Measurements from ENCODE around the gene CEP112. TPM values are rescaled to one million over a fixed set of nuclear protein-coding genes. Genes with fewer than 3 reads are reported as not detected.

The CEP112 gene
- total and polyA plus RNA-seq, 4 donors = 5.9 to 32.9 (median 18.8) TPM

GRCh38 chr17:66091445-66092080, 100.4 kb downstream of the CEP112 start:
- H3K9me3 ChIP-seq (ENCODE audit: control insufficient read depth in 4 of 4, insufficient read depth in 3 of 4, low read length in 3 of 4) = peaks cover 0 to 3% (median 0%) of the 10 kb centered on the region in 4 donors
- TF ChIP-seq CTCF (IDR thresholded peaks at IDR 0.05; ENCODE audit: control extremely low read depth, extremely low read depth) = no peak
- H3K27me3 ChIP-seq (ENCODE audit: control insufficient read depth in 3 of 3, insufficient read depth in 3 of 3, low read length in 2 of 3) = no peaks in the 10 kb centered on the region
- no peak overlapping the region for H3K27ac ChIP-seq (ENCODE audit: low read depth in 1 of 2, low read length in 1 of 2)
- no peaks in the 10 kb centered on the region for H3K4me1 ChIP-seq (ENCODE audit: control insufficient read depth in 5 of 5, insufficient read depth in 5 of 5, low read length in 5 of 5)
- H3K36me3 ChIP-seq (ENCODE audit: control insufficient read depth in 4 of 4, insufficient read depth in 4 of 4, low read length in 4 of 4) = peaks cover 0 to 9% (median 5%) of the 10 kb centered on the region in 4 donors
- no peak overlapping the region for H3K9ac ChIP-seq (ENCODE audit: insufficient read depth in 1 of 2, low read length in 2 of 2)
- no peak overlapping the region for H3K4me3 ChIP-seq
- ATAC-seq (ENCODE audit: insufficient read depth, low FRiP score) (no peak), DNase-seq (no peak)
- 85% methylated on average over 3 of the region's 3 CpGs for WGBS, 2 donors

- Histone ChIP-seq H3K4me1 (ENCODE audit: control insufficient read depth in 5 of 5, insufficient read depth in 5 of 5, low read length in 5 of 5) (no peaks in the 10 kb centered on the region), H3K27me3 (ENCODE audit: control insufficient read depth in 3 of 3, insufficient read depth in 3 of 3, low read length in 2 of 3) (no peaks in the 10 kb centered on the region), H3K36me3 (ENCODE audit: control insufficient read depth in 4 of 4, insufficient read depth in 4 of 4, low read length in 4 of 4) (peaks cover 0 to 2% (median 0%) of the 10 kb centered on the region in 4 donors), H3K9me3 (ENCODE audit: control insufficient read depth in 4 of 4, insufficient read depth in 3 of 4, low read length in 3 of 4) (peaks cover 0 to 3% (median 0%) of the 10 kb centered on the region in 4 donors), H3K4me3 (no peak overlapping the region), H3K9ac (ENCODE audit: insufficient read depth in 1 of 2, low read length in 2 of 2) (no peak overlapping the region), H3K27ac (ENCODE audit: low read depth in 1 of 2, low read length in 1 of 2) (no peak overlapping the region)
- ATAC-seq (ENCODE audit: insufficient read depth, low FRiP score) = no peak
- no peak for DNase-seq
- no peak for TF ChIP-seq CTCF (IDR thresholded peaks at IDR 0.05; ENCODE audit: control extremely low read depth, extremely low read depth)
- 98 to 100% methylated on average over 1 of the region's 1 CpG for WGBS, 2 donors
These were observed 102.2 kb downstream of the CEP112 start for GRCh38 chr17:66089764-66090163.

- peaks cover 0 to 2% (median 0%) of the 10 kb centered on the region in 4 donors for H3K36me3 ChIP-seq (ENCODE audit: control insufficient read depth in 4 of 4, insufficient read depth in 4 of 4, low read length in 4 of 4)
- no peak for TF ChIP-seq CTCF (IDR thresholded peaks at IDR 0.05; ENCODE audit: control extremely low read depth, extremely low read depth)
- no peak for ATAC-seq (ENCODE audit: insufficient read depth, low FRiP score)
- H3K27me3 ChIP-seq (ENCODE audit: control insufficient read depth in 3 of 3, insufficient read depth in 3 of 3, low read length in 2 of 3) = no peaks in the 10 kb centered on the region
- no peak overlapping the region for H3K9ac ChIP-seq (ENCODE audit: insufficient read depth in 1 of 2, low read length in 2 of 2)
- H3K27ac ChIP-seq (ENCODE audit: low read depth in 1 of 2, low read length in 1 of 2) = no peak overlapping the region
- DNase-seq = no peak
- H3K4me3 ChIP-seq = no peak overlapping the region
- WGBS, 2 donors = 96 to 99% methylated on average over 4 of the region's 4 CpGs
- H3K4me1 ChIP-seq (ENCODE audit: control insufficient read depth in 5 of 5, insufficient read depth in 5 of 5, low read length in 5 of 5) = no peaks in the 10 kb centered on the region
- H3K9me3 ChIP-seq (ENCODE audit: control insufficient read depth in 4 of 4, insufficient read depth in 3 of 4, low read length in 3 of 4) = peaks cover 0 to 3% (median 0%) of the 10 kb centered on the region in 4 donors
These were observed 103.8 kb downstream of the CEP112 start for GRCh38 chr17:66088173-66088572.

GRCh38 chr17:66087073-66087472, 104.9 kb downstream of the CEP112 start:
- Histone ChIP-seq H3K27ac (ENCODE audit: low read depth in 1 of 2, low read length in 1 of 2) (no peak overlapping the region), H3K27me3 (ENCODE audit: control insufficient read depth in 3 of 3, insufficient read depth in 3 of 3, low read length in 2 of 3) (no peaks in the 10 kb centered on the region), H3K4me3 (no peak overlapping the region), H3K36me3 (ENCODE audit: control insufficient read depth in 4 of 4, insufficient read depth in 4 of 4, low read length in 4 of 4) (no peaks in the 10 kb centered on the region), H3K9ac (ENCODE audit: insufficient read depth in 1 of 2, low read length in 2 of 2) (no peak overlapping the region), H3K4me1 (ENCODE audit: control insufficient read depth in 5 of 5, insufficient read depth in 5 of 5, low read length in 5 of 5) (no peaks in the 10 kb centered on the region), H3K9me3 (ENCODE audit: control insufficient read depth in 4 of 4, insufficient read depth in 3 of 4, low read length in 3 of 4) (peaks cover 0 to 3% (median 0%) of the 10 kb centered on the region in 4 donors)
- TF ChIP-seq CTCF (IDR thresholded peaks at IDR 0.05; ENCODE audit: control extremely low read depth, extremely low read depth) = no peak
- DNase-seq = no peak
- no peak for ATAC-seq (ENCODE audit: insufficient read depth, low FRiP score)

All from lung (tissue), 12 donors.